NCI-H2196 treated with DMSO at 0.1 percent for 48 hours (cell line): ENCODE data around the gene NKD2.
"Not testable (repeated sequence)": the region's sequence is repeated elsewhere in the genome, so short reads cannot be mapped to it uniquely, and the experiment has no call there.

Source experiments
- DNase-seq: peaks from one replicate; lab custom pipeline; 2025; ENCODE audit not compliant: unreplicated experiment; lab: John Stamatoyannopoulos, UW

Gene NKD2

DNA sequence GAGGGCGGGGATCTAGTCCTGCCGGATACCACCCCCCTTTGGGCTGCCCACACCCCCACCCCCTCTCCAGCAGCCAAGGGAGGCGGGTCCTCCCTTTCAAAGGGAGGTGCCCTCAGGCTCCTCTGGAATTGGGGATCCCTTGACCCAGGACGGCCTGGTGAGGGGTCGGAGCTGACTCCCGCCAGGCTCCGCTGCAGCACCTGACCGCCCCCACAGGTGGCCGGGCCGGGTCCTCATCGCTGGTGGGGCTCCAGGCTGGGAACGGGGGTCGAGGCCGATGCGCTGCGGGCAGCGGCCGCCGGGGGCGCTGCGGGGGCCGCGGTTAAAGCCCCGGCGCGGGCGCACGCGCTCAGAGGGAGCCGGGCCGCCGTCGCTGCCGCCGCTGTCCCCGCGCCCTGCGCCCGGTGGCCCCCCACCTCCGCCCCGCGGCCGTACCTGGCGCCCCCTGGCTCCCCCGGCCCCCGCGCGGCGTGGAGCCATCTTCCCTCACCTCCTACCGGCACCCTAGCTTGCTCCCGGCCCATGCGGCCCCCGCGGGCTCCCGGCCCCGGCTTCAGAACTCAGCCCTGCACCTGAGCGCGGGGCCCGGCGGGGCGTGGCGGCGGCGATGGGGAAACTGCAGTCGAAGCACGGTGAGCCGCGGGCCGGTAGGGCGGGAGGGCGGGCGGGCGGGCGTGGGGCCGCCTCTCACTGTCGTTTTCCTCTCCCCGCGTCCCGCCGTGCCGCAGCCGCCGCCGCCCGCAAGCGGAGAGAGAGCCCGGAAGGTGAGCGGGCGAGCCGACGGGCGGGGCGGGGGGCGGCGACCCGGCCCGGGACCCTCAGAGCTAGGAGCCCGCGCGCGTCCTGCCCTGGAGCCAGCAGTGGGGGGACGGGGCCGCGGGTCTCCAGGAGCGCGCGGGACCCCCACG, at the start of gene NKD2:
NKD2 (plus strand) TSS at position 352 of the 908 bp plus-strand sequence; CDS start at position 608, 256 bp downstream.
- DNase-seq, result no peak

GRCh38 chr5:959581-960531, 48.7 kb upstream of the NKD2 start:
- DNase-seq, result no peak

DNA sequence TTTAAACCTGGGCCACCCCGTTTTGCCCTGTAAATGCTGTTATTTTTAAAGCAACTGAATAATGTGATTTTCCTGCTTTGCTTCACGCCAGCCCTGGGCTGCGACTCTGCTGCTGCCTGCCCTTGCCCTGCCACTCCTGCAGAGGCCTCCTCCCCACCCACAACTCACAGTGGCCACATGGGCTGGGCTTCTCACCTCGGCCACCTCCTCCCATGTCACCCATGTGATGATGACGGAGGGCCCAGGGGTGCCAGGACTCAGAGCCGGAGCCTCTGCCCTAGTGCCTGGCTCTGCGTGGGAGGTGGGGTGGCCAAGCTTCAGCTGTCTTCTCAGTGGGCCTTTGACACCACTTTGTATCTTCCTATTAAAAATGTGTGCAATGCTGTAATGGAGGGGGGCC, 48.1 kb upstream of the NKD2 start:
- no peak for DNase-seq

GRCh38 chr5:961002-961710, 47.4 kb upstream of the NKD2 start:
- no peak for DNase-seq

- DNase-seq, result no peak
Measured at GRCh38 chr5:961711-962240, 46.8 kb upstream of the NKD2 start.

- DNase-seq, result no peak
Measured at GRCh38 chr5:962386-962785, 46.2 kb upstream of the NKD2 start.

DNA sequence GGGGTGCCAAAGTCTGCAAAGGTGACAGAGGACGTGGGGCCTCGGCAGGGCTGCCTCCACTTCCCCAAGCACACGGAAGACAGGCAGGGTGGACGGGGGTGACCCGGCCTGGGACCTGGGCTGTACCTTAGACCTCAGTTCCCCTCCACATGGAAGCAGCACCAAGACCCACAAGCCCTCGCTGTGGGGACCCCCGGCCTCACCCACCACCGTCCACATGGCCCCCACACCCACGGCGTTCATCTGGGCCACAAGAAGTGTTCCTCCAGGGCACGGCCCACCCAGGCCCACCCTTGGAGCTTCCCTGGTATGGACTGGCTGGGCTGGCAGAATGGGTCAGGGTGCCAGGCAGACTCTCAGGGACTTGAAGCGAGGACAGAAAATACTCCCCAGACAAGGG, 45.8 kb upstream of the NKD2 start:
- DNase-seq, result no peak

DNA sequence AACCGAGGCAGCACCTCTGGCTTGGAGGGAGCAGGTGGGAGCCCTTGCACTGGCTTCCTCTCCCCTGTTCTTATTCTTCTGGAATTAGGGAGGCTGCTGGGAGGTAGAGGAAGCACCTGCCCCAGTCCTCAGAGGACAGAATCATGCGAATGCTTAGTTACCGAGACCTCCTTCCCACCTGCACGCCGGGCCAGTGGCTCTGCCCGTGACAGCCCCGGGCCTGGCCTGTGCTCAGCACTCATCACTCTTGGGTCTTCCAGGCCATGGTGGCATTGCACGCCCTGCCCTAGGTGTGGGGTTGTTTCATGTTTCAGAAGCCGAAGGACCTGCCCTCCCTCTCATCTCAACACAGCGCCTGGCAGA, 45.3 kb upstream of the NKD2 start:
- no peak for DNase-seq

- DNase-seq, result no peak
Measured at GRCh38 chr5:963673-964531, 44.7 kb upstream of the NKD2 start.

GRCh38 chr5:964821-965220, 43.8 kb upstream of the NKD2 start:
- DNase-seq, result no peak

DNA sequence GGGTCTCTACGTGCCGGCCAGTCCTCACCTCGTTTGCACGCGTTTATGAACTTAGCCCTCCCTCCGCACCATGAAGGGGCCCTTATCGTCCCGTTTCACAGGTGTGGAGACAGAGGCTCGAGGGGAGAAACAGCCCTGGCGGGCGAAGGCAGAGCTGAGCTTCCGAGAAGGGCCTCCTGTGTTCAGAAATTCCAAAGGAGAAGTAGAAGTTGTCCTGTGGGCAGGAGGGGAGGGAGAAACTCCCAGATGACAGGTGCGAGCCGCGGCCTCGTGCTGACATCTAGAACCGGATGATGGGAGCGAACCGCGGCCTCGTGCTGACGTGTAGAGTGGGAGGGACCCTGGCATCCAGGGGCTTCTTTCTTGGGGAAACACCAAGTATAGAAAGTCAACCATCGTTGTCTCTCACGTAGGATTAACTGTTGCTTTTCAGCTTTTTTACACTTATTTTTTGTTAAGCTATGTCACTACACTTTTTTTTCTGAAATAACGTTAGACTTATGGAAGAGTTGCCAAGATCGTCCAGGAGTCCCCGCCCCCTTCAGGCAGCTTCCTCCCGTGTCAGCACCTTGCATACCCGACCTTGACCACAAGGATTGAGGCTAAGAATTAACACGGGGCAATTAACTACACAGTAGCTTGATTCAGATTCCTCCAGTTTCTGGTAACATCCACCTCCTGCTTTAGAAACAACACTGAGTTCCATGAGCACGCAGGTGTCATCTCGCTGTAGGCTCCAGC, 42.8 kb upstream of the NKD2 start:
- DNase-seq, result no peak

DNA sequence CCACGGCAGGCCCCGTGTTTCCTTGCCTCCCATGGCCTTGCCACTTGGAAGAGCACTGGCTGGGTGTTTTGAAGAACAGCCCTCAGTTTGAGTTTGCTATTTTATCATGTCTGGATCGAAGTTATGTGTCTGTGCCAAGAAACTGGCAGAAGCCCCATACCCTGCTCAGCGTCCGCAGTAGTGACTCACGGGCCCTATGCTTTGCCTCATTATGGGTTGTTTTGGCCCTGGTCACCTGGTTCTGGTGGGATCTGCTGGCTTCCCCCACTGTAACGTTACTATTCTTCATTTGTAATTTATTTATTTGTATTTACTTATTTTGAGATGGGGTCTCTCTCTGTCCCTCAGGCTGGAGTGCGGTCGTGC, 42.3 kb upstream of the NKD2 start:
- DNase-seq, result no peak

GRCh38 chr5:966941-967340, 41.7 kb upstream of the NKD2 start:
- no peak for DNase-seq

DNA sequence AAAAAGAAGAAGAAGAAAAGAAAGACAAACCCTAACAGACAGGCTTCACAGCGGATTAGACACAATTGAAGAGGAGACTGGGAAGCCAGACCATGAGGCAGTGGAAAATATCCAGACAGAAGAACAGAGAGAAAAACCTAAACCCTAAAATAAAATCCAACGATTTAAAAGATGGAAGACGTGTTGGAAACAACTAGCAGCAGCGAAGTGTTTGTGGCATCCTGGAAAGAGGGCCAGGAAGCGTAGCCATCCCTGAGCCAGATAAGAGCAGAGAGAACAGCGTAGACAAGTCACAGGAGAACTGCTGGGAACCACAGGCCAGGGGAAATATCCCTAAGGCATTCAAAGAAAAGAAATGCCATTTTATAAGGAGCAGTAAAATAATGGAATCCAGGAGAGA, 39.7 kb upstream of the NKD2 start:
- DNase-seq, result no peak

DNA sequence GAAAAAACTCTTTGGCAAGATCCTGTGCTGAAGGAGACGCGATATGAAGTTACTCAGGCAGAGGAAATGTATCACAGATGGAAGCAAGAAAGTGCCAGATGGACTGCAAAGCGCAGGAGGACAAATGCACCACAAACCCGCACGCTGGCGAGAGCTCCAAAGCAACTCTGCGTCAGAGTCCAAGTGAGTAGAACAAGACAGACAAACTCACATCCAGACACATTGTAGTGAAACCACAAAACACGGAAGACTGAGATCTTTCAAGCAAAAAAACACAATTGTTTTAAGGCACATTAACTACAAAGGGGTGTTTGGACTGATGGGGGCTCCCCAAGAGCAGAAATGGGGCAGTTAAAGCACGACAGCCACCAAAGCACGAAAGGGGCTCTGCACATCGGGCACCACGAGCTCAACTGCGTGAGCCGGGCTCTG, 39.2 kb upstream of the NKD2 start:
- no peak for DNase-seq

DNA sequence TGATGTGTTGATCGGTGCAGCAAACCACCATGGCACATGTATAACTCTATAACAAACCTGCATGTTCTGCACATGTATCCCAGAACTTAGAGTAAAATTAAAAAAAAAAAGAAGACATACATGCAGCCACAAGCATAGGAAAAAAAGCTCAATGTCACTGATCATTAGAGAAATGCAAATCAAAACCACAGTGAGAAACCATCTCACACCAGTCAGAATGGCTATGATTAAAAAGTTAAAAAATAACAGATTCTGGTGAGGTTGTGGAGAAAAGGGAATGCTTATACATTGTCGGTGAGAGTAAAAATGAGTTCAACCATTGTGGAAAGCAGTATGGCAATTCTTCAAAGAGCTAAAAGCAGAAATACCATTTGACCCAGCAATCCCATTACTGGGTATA, 36.0 kb upstream of the NKD2 start:
- DNase-seq, result not testable (repeated sequence)

- no peak for DNase-seq
Measured at GRCh38 chr5:976849-977751, 31.5 kb upstream of the NKD2 start.

DNA sequence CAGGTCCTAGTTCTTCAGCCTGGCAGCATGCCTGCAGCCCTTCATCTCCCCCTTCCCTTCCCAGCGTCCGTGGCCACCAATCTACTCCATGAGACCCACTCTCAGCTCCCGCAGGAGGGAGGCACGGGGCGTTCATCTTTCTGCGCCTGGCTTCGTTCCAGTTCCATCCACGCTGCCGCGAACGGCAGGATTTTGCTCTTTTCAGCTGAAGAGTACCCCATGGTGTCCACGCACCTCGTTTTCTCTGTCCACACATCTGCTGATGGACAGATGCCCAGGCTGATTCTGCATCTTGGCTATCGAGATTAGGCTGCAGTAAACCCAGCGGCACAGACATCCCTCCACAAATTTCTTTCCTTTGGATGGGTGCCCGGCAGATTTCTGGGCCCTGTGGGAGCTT, 30.5 kb upstream of the NKD2 start:
- no peak for DNase-seq
